HG03378 (cell line): ENCODE measurements around the gene NCKAP1.
"Not testable (repeated sequence)": the region's sequence is repeated elsewhere in the genome, so short reads cannot be mapped to it uniquely, and the experiment has no call there.

Source experiments
- ATAC-seq: cut with Tn5 transposase; IDR thresholded peaks from one replicate; pipeline ENCODE4 v1.9.1; 2021; ENCODE audit warnings: mild to moderate bottlenecking, moderate library complexity; ENCODE audit not compliant: unreplicated experiment

The NCKAP1 gene, protein sequence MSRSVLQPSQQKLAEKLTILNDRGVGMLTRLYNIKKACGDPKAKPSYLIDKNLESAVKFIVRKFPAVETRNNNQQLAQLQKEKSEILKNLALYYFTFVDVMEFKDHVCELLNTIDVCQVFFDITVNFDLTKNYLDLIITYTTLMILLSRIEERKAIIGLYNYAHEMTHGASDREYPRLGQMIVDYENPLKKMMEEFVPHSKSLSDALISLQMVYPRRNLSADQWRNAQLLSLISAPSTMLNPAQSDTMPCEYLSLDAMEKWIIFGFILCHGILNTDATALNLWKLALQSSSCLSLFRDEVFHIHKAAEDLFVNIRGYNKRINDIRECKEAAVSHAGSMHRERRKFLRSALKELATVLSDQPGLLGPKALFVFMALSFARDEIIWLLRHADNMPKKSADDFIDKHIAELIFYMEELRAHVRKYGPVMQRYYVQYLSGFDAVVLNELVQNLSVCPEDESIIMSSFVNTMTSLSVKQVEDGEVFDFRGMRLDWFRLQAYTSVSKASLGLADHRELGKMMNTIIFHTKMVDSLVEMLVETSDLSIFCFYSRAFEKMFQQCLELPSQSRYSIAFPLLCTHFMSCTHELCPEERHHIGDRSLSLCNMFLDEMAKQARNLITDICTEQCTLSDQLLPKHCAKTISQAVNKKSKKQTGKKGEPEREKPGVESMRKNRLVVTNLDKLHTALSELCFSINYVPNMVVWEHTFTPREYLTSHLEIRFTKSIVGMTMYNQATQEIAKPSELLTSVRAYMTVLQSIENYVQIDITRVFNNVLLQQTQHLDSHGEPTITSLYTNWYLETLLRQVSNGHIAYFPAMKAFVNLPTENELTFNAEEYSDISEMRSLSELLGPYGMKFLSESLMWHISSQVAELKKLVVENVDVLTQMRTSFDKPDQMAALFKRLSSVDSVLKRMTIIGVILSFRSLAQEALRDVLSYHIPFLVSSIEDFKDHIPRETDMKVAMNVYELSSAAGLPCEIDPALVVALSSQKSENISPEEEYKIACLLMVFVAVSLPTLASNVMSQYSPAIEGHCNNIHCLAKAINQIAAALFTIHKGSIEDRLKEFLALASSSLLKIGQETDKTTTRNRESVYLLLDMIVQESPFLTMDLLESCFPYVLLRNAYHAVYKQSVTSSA

DNA sequence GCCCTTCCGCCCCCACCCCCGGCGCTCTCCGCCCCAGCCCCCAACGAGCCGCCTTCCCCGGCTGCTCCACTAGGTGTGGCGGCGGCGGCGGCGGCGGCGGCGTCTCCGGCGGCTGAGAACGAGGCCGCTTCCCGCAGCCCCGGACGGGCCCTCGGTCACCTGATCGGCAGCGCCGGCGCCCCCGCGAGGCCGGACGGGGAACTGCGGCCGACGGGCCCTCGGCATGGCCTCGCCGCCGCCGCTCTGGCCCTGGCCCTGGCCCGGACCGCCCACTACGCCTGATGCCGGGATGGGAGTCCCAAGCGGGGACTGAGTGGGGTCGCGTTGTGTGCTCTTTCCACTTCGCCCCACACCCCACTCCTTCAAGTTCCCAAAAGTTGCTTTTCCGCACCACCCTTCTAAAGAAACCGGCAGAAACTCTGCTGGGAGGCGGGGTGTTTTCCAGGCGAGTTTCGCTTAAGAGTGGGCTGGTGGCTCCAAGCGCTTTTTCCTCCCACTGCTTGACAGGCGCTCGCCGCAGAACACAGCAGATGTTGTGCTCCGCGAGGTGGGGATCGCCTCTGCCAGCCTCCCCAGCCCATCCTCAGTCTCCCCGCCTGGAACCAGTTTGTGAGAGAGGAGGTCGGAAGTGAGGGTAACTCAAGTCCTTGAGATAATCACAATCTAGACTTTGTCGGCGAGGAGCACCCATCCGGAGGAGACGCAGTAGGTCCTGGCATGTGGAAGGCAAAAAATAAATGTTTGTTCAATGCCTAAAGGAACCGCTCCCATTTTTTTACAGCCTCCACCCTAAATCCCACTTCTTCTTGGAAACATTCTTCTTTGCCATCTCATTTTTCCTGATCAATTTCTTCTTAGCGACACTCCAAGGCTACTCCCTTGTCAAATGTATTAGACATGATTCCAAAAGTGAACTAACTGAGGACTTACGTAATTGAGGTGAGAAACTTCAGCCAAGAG is at the start of gene NCKAP1:
Gene NCKAP1, minus strand, starts transcription at position 117 of the 960 bp plus-strand sequence. CDS start 358 bp downstream, outside the sequence.
- peak; percentile 36 for ATAC-seq

- no peak for ATAC-seq
Measured at GRCh38 chr2:183081911-183082310, 43.7 kb upstream of the NCKAP1 start.

GRCh38 chr2:183079139-183079775 is 41.0 kb upstream of the NCKAP1 start:
- ATAC-seq, result peak; percentile 25

- peak; percentile 90 for ATAC-seq
Measured at GRCh38 chr2:183078464-183079138, 40.3 kb upstream of the NCKAP1 start, which contains the start of gene DUSP19. DUSP19 (plus strand) TSS chr2:183078747; CDS start chr2:183078934, 187 bp downstream.

GRCh38 chr2:183078163-183078463 is 39.9 kb upstream of the NCKAP1 start:
- no peak for ATAC-seq

GRCh38 chr2:183072177-183072576 is 33.9 kb upstream of the NCKAP1 start:
- no peak for ATAC-seq

DNA sequence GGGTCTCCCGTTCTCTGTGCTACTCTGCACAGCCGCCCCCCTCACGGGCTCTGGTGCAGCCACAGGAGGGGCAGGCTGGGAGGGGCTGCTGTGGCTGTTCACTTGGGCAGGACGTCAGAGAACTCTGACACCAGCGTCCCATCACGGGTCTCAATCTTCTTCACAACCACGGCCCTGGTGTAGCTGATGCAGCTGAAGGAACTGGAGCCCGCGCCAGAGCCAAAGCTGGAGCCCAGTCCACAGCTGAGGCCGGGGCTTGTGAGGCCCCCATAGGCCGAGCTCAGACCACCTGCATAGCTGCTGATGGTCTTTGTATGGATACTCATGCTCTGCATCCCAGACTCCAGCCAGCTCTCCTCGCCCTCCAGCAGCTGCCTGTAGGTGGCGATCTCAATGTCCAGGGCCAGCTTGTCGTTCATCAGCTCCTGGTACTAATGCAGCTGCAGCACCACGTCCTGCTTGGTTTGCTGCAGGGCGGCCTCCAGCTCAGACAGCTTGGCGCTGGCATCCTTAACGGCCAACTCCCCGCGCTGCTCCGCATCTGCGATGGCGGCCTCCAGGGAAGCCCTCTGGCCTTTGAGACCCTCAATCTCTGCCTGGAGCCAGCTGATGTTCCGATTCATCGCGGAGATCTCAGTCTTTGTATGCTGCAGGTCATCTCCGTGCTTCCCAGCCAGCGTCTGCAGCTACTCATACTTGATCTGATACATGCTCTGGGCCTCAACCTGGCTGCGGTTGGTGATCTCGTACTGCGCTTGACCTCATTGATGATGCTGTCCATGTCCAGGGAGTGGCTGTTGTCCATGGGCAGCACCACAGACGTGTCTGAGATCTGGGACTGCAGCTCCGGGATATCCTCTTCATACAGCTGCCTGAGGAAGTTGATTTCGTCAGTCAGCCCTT is 32.9 kb upstream of the NCKAP1 start:
- ATAC-seq, result no peak

GRCh38 chr2:183069174-183069573 is 30.9 kb upstream of the NCKAP1 start:
- no peak for ATAC-seq

DNA sequence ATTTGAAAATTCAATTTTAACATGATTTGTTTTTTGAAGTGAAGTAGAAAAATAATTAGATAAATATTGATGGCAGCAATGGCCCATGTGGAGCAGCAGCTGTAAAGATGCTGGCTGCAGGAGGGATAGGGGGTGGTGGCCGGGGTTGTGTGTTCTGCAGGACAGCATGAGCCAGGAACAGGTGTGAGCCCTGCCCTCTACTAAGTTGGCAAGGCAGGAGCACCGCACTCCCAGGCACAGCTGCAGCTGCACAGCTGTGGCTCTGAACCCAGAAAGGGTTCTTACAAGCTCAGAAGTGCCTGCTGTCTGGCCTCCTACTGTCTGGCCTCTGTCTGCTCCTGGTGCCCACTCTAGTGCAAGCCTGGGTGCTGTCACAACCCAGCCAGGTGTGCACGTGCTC is 30.3 kb upstream of the NCKAP1 start:
- no peak for ATAC-seq

DNA sequence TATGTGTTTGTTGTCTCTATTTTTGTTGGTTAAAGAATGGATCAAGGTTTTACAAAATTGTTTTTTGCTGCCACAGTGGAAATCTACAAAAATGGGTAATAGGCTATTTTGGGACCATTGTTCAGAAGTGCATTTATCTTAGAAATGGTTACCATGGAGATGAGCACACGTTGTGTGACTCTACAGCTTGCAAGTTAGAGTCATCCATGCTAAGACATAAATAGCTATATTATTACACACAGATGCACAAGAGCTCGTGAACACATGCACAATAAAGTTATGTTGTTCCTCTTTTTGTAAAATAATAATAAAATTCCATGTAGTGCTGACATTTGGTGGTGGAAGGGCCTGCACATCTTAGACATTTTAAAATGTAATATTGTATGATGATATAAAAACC is 24.8 kb upstream of the NCKAP1 start:
- peak; percentile 89 for ATAC-seq

DNA sequence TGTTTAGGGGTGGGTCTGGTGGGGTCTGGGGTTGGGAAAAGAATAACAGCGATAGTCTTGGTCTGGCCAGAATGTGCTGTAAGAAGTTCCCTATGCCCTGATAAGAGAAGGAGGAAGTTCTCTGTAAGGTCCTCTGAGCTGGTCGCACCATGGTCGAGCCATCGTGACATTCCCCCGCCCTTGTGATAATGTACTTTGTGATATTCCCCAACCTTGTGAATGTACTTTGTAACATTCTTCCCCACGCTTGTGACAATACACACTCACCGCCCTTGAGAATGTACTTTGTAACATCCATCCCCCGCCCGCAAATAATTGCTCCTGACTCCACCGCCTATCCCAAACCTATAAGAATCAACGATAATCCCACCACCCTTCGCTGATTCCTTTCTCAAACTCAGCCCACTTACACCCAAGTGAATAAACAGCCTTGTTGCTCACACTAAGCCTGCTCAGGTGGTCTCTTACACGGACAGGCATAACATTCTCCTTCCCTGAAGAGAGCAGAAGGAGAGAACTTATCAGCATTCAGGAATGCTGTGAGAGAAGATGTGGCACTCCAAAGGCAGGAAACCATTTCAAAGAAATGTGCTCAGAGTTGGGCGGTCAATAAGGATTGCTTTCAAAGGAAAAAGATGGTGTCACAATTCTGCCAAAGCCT is 22.4 kb upstream of the NCKAP1 start:
- no peak for ATAC-seq

DNA sequence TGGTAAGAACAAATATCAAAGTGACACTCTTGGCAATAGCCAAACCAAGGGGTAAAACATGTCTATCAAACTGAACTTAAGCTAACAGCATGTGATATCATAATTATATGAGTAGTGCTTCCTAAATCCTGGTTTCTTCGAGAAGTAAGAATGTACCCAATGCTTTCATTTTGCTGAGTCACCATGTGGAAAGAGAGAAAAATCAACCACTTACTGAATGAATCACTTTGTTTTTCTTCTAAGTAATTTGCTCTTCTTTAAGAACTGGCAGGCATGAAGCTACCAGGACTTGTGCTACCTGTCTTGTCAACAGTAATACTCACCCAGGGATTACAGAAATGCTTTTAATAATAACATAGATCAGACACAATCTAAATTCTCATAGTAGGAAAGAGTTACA is 21.3 kb upstream of the NCKAP1 start:
- ATAC-seq, result no peak

DNA sequence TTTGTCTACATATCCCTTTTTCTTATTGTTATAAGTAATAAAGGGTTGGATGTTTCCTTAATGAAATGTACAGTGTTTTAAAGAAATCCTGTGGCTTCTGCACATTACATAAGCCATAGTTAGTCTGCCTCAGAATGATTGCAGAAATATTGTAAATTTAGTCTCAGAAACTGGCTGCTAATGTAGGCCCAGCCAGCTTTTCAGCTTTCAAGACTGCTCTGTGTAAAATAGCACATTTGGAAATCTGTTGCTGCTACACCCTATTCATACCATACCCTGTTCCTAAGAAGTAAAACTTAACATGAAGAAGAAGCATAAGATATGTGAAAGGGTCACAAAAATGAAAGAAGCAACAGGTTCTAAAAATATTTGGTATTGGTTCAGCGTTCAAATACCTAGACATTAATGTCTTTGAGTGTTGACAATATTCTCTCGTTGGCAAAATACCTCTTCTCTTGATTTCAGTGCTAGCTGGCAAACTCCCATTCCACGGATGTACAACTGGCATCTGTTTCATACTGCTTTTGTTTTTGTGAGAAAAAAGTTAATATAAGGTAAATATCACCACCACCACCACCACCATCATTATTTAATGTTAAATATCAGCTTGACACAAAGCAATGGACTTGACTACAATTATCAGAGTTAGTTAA is 19.2 kb upstream of the NCKAP1 start:
- ATAC-seq, result peak; percentile 37

DNA sequence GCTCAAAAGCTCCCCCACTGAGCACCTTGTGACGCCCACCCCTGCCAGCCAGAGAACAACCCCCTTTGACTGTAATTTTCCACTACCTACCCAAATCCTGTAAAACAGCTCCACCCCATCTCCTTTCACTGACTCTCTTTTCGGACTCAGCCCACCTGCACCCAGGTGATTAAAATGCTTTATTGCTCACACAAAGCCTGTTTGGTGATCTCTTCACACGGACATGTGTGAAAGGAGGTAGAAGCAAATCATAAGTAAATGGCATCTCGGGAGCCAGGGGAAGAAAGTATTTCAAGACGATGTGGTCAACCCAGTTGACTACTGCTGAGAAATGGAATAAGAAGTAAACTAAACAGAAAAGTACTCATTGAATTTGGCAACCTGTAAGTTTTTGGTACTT is 11.2 kb upstream of the NCKAP1 start:
- no peak for ATAC-seq

- not testable (repeated sequence) for ATAC-seq
Measured at GRCh38 chr2:183047486-183048125, 9.3 kb upstream of the NCKAP1 start.

DNA sequence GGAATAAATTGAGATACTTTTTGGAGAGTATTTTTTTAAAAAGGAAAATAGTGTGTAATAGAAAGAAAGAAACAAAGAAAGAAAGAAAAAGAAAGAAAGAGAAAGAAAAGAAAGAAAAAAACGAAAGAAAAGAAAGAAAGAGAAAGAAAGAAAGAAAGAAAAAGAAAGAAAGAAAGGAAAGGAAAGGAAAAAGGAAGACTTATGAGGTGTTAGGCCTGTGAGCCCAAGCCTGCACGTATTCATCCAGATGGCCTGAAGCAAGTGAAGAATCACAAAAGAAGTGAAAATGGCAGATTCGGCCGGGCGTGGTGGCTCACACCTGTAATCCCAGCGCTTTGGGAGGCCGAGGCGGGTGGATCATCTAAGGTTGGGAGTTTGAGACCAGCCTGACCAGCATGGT is 5.3 kb upstream of the NCKAP1 start:
- ATAC-seq, result not testable (repeated sequence)

DNA sequence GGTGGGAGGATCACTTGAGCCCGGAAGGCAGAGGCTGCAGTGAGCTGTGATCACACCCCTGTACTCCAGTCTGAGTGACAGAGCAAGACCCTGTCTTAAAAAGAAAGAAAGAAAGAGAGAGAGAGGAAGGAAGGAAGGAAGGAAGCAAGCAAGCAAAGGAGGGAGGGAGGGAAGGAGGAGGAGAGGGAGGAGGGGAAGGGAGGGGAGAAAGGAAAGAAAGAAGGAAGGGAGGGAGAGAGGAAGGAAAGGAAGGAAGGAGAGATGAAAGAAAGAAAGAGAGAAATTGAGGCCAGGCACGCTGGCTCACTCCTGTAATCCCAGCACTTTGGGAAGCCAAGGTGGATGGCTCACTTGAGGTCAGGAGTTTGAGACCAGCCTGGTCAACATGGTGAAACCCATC is 2.3 kb upstream of the NCKAP1 start:
- ATAC-seq, result no peak
